K562 (cell line): ENCODE data around the gene IRF2BP1. TPM values are rescaled to one million over a fixed set of nuclear protein-coding genes. Genes with fewer than 3 reads are reported as not detected.
A peak's percentile ranks its signal among the peaks of the same experiment; 100 is the strongest.

Source experiments
- BCL6 ChIP-seq: fragments of 250-450 bp; sonication (Bioruptor Pico); IDR thresholded peaks from 2 replicates; pipeline ENCODE4 v1.4.0; 2020
- BRF2 ChIP-seq: IDR thresholded peaks from 3 replicates; pipeline ENCODE4 v1.6.1; 2011; ENCODE audit warnings: borderline replicate concordance, mild to moderate bottlenecking; ENCODE audit not compliant: insufficient read length, insufficient read depth
- CBFA2T2 ChIP-seq: fragments of 450-650 bp; conservative IDR thresholded peaks from 2 replicates; pipeline ENCODE4 v1.6.1; 2017; ENCODE audit warnings: mild to moderate bottlenecking
- EGR1 ChIP-seq: fragments of 450-650 bp; conservative IDR thresholded peaks from 2 replicates; pipeline ENCODE4 v1.6.1; 2017; ENCODE audit warnings: mild to moderate bottlenecking
- ELK3 ChIP-seq: fragments of 450-650 bp; formaldehyde crosslinking; IDR thresholded peaks from 2 replicates; pipeline ENCODE4 v1.4.0; 2020; ENCODE audit warnings: mild to moderate bottlenecking
- HDAC8 ChIP-seq: fragments of 450-650 bp; IDR thresholded peaks from 2 replicates; pipeline ENCODE4 v1.6.1; 2016; ENCODE audit warnings: mild to moderate bottlenecking, missing genetic modification characterization, moderate library complexity, missing compliant biosample characterization
- HIVEP1 ChIP-seq: fragments of 250-450 bp; sonication (Bioruptor Pico); IDR thresholded peaks from 2 replicates; pipeline ENCODE4 v1.4.0; 2020; ENCODE audit warnings: mild to moderate bottlenecking
- HMG20A ChIP-seq: fragments of 450-650 bp; formaldehyde crosslinking; conservative IDR thresholded peaks from 2 replicates; pipeline ENCODE4 v1.4.0; 2020; ENCODE audit warnings: mild to moderate bottlenecking, mixed read lengths
- HOMEZ ChIP-seq: fragments of 250-450 bp; sonication (Bioruptor Pico); IDR thresholded peaks from 2 replicates; pipeline ENCODE4 v1.4.0; 2020; ENCODE audit warnings: mild to moderate bottlenecking, moderate library complexity
- MCM3 ChIP-seq: fragments of 450-650 bp; IDR thresholded peaks from 2 replicates; pipeline ENCODE4 v1.6.1; 2016
- MTF1 ChIP-seq: fragments of 250-450 bp; sonication (Bioruptor Pico); IDR thresholded peaks from 2 replicates; pipeline ENCODE4 v1.9.0; 2021; ENCODE audit warnings: moderate library complexity, mild to moderate bottlenecking, inconsistent platforms, borderline replicate concordance
- NONO ChIP-seq, 2 experiments: fragments of 200-400 bp in 1 of 2; fragments of 450-650 bp in 1 of 2; formaldehyde crosslinking in 1 of 2; IDR thresholded peaks; 2 replicates each; pipeline ENCODE4 v1.6.1; 2017; ENCODE audit warnings: low read depth in 2 of 2, mild to moderate bottlenecking in 2 of 2, moderate library complexity in 2 of 2, low read length in 1 of 2
- NR2F6 ChIP-seq: fragments of 450-650 bp; formaldehyde crosslinking; IDR thresholded peaks from 2 replicates; pipeline ENCODE4 v1.4.0; 2020; ENCODE audit warnings: mild to moderate bottlenecking
- RB1 ChIP-seq: fragments of 450-650 bp; IDR thresholded peaks from 2 replicates; pipeline ENCODE4 v1.6.1; 2017; ENCODE audit warnings: low read depth, mild to moderate bottlenecking
- RFX1 ChIP-seq: fragments of 450-650 bp; IDR thresholded peaks from 2 replicates; pipeline ENCODE4 v1.6.1; 2016; ENCODE audit warnings: mild to moderate bottlenecking, moderate library complexity
- TAF9B ChIP-seq: fragments of 450-650 bp; IDR thresholded peaks from 2 replicates; pipeline ENCODE4 v1.6.1; 2018; ENCODE audit warnings: mild to moderate bottlenecking; ENCODE audit not compliant: partially characterized antibody
- TEAD4 ChIP-seq, 2 experiments: sonication (generic) in 1 of 2; formaldehyde crosslinking in 1 of 2; IDR thresholded peaks; 2 replicates each; pipeline versions ENCODE4 v1.6.1 to v1.8.0; 2012 to 2022; ENCODE audit warnings: borderline replicate concordance in 1 of 2, inconsistent platforms in 1 of 2, low read length in 1 of 2, mild to moderate bottlenecking in 1 of 2, missing genetic modification reagents in 1 of 2
- U2AF1 ChIP-seq: fragments of 200-400 bp; formaldehyde crosslinking; optimal IDR thresholded peaks from 2 replicates; pipeline ENCODE3; 2017; ENCODE audit warnings: mild to moderate bottlenecking, low read depth, low read length, moderate library complexity
- UBTF ChIP-seq, 2 experiments: IDR thresholded peaks; 2 replicates each; pipeline ENCODE4 v1.6.1; 2012; ENCODE audit warnings: improper control_type of control experiment in 2 of 2, low read depth in 2 of 2, low read length in 2 of 2, borderline replicate concordance in 1 of 2
- VEZF1 ChIP-seq: fragments of 200-800 bp; sonication (Bioruptor generic); IDR thresholded peaks from 2 replicates; pipeline ENCODE4 v1.6.1; 2017; ENCODE audit warnings: missing genetic modification characterization, missing compliant biosample characterization
- ZNF12 ChIP-seq: sonication (generic); formaldehyde crosslinking; IDR thresholded peaks from 2 replicates; pipeline ENCODE4 v1.4.0; 2020; ENCODE audit warnings: mild to moderate bottlenecking, missing genetic modification reagents
- ZNF324 ChIP-seq: fragments of 250-450 bp; sonication (Bioruptor Pico); IDR thresholded peaks from 2 replicates; pipeline ENCODE4 v1.4.0; 2020; ENCODE audit warnings: mild to moderate bottlenecking
- polyA plus RNA-seq, 8 experiments: library from polyadenylated mRNA; depleted of rRNA in 4 of 8; stranded (reverse) in 5 of 8; unstranded in 3 of 8; fragments of >200 nt; fragmentation: Nextera tagmentation in 2 of 8; fragmentation: Illumina TruSeq in 1 of 8; extraction: Ambion mirVana in 2 of 8; extraction: Trizol in 1 of 8; gene quantifications; 2 replicates each; pipeline versions ENCODE4 v1.2.1 to v1.2.3, GENCODE V29; 2011 to 2014; ENCODE audit warnings: inconsistent platforms in 1 of 8, missing spikeins in 1 of 8
- total RNA-seq, 7 experiments: library from RNA; depleted of rRNA in 6 of 7; stranded (reverse); fragments of >200 nt in 6 of 7; fragmentation: Illumina TruSeq in 2 of 7; extraction: Trizol in 2 of 7; gene quantifications; 2 replicates each; pipeline versions ENCODE4 v1.2.1 to v1.2.3, GENCODE V29; 2011 to 2021; ENCODE audit warnings: low replicate concordance in 1 of 7

The IRF2BP1 gene
- total and polyA plus RNA-seq, 9 of the 15 experiments (the other 6 are each of a cell fraction or from before 2014, with no cell fraction given), result 0.61 to 35.9 (median 3.5) TPM

GRCh38 chr19:45881909-45882528 is 3.9 kb downstream of the IRF2BP1 start (continued):
- TF ChIP-seq HOMEZ (no peak), UBTF (IDR thresholded peaks at IDR 0.05; ENCODE audit: borderline replicate concordance in 1 of 2, low read depth in 2 of 2, low read length in 2 of 2) (no peak), CBFA2T2 (peak; percentile 84), NONO (IDR thresholded peaks at IDR 0.05; ENCODE audit: low read depth in 2 of 2, low read length in 1 of 2) (no peak), MCM3 (no peak), MTF1 (CRISPR knock-in tag) (no peak), NR2F6 (CRISPR knock-in tag) (no peak), TAF9B (no peak), ELK3 (no peak), VEZF1 (CRISPR knock-in tag) (peak; percentile 41), TEAD4 (IDR thresholded peaks at IDR 0.05; ENCODE audit: low read length) (peak; percentile 62), TEAD4 (CRISPR knock-in tag; IDR thresholded peaks at IDR 0.05; ENCODE audit: borderline replicate concordance) (no peak), EGR1 (peak; percentile 94), HIVEP1 (CRISPR knock-in tag) (no peak), HMG20A (CRISPR knock-in tag) (no peak), RFX1 (no peak), BRF2 (no peak), RB1 (no peak), HDAC8 (tag) (no peak), ZNF12 (CRISPR knock-in tag) (no peak), ZNF324 (no peak), BCL6 (CRISPR knock-in tag) (no peak), U2AF1 (no peak)
